HepG2 (cell line): Measurements from ENCODE around the gene FAM234B. TPM values are rescaled to one million over a fixed set of nuclear protein-coding genes. Genes with fewer than 3 reads are reported as not detected.

Source experiments
- ATF1 ChIP-seq: IDR thresholded peaks from 2 replicates; pipeline ENCODE4 v1.6.1; 2016; ENCODE audit warnings: mild to moderate bottlenecking, control low read depth
- GABPB1 ChIP-seq: IDR thresholded peaks from 2 replicates; pipeline ENCODE4 v1.6.1; 2016; ENCODE audit warnings: mild to moderate bottlenecking, missing genetic modification reagents, moderate library complexity, missing compliant biosample characterization
- HDAC2 ChIP-seq: sonication (generic); formaldehyde crosslinking; IDR thresholded peaks from 2 replicates; pipeline ENCODE4 v1.4.0; 2020; ENCODE audit warnings: missing genetic modification reagents
- IKZF4 ChIP-seq: sonication (generic); formaldehyde crosslinking; IDR thresholded peaks from 2 replicates; pipeline ENCODE4 v1.5.1; 2020; ENCODE audit warnings: borderline replicate concordance, mild to moderate bottlenecking, low read depth, missing genetic modification reagents; ENCODE audit errors: not compliant biosample characterization
- KDM1A ChIP-seq: IDR thresholded peaks from 2 replicates; pipeline ENCODE4 v1.6.1; 2016; ENCODE audit warnings: missing compliant biosample characterization
- MXI1 ChIP-seq: IDR thresholded peaks from 3 replicates; pipeline ENCODE4 v1.6.1; 2012; ENCODE audit warnings: low read depth, low read length, inconsistent platforms, borderline replicate concordance
- NCOA5 ChIP-seq: sonication (generic); formaldehyde crosslinking; IDR thresholded peaks from 2 replicates; pipeline ENCODE4 v1.4.0; 2020; ENCODE audit warnings: missing genetic modification reagents
- TEF ChIP-seq: sonication (generic); formaldehyde crosslinking; IDR thresholded peaks from 2 replicates; pipeline ENCODE4 v1.5.0; 2020; ENCODE audit warnings: missing genetic modification reagents
- TFDP1 ChIP-seq: IDR thresholded peaks from 2 replicates; pipeline ENCODE4 v1.6.1; 2016; ENCODE audit warnings: missing compliant biosample characterization, missing genetic modification reagents, borderline replicate concordance
- ZBTB2 ChIP-seq: sonication (generic); formaldehyde crosslinking; IDR thresholded peaks from 2 replicates; pipeline ENCODE4 v1.8.0; 2022; ENCODE audit warnings: low read depth, missing genetic modification reagents
- ZNF430 ChIP-seq: sonication (generic); formaldehyde crosslinking; IDR thresholded peaks from 2 replicates; pipeline ENCODE4 v1.9.0; 2021; ENCODE audit warnings: mild to moderate bottlenecking, missing genetic modification reagents
- ZNF556 ChIP-seq: sonication (generic); formaldehyde crosslinking; IDR thresholded peaks from 2 replicates; pipeline ENCODE4 v1.4.0; 2020; ENCODE audit warnings: mild to moderate bottlenecking, missing genetic modification reagents, borderline replicate concordance
- ZNF674 ChIP-seq: sonication (generic); formaldehyde crosslinking; IDR thresholded peaks from 2 replicates; pipeline ENCODE4 v1.5.0; 2020; ENCODE audit warnings: low read depth, mild to moderate bottlenecking, missing genetic modification reagents
- polyA plus RNA-seq, 8 experiments: library from polyadenylated mRNA; depleted of rRNA in 3 of 8; stranded (reverse) in 7 of 8; unstranded in 1 of 8; fragments of >200 nt; fragmentation: Illumina TruSeq in 4 of 8; extraction: Trizol in 4 of 8; gene quantifications; 2 replicates each; pipeline versions ENCODE4 v1.2.1 to v1.2.3, GENCODE V29; 2011 to 2016; ENCODE audit warnings: low read depth in 4 of 8, missing spikeins in 1 of 8, mixed read lengths in 1 of 8; ENCODE audit not compliant: insufficient read depth in 1 of 8
- total RNA-seq, 5 experiments: library from RNA; depleted of rRNA; stranded (reverse); fragments of >200 nt; fragmentation: Illumina TruSeq; extraction: Trizol; gene quantifications; 2 replicates each; pipeline ENCODE4 v1.2.3, GENCODE V29; 2016; ENCODE audit warnings: low read depth in 1 of 5
- TF ChIP-seq, protein P1 (sequence below): sonication (generic); formaldehyde crosslinking; IDR thresholded peaks from 2 replicates; pipeline ENCODE4 v1.4.0; 2020; ENCODE audit warnings: missing genetic modification reagents, mild to moderate bottlenecking, borderline replicate concordance
- TF ChIP-seq, protein P2 (sequence below): sonication (generic); formaldehyde crosslinking; IDR thresholded peaks from 2 replicates; pipeline ENCODE4 v1.5.1; 2020; ENCODE audit warnings: mild to moderate bottlenecking, missing genetic modification reagents, moderate library complexity
- TF ChIP-seq, protein P3 (sequence below): sonication (generic); formaldehyde crosslinking; IDR thresholded peaks from 2 replicates; pipeline ENCODE4 v1.4.0; 2020; ENCODE audit warnings: missing genetic modification reagents
- TF ChIP-seq, protein P4 (sequence below): IDR thresholded peaks from 2 replicates; pipeline ENCODE4 v1.6.1; 2012; ENCODE audit warnings: inconsistent platforms

Gene FAM234B
- total and polyA plus RNA-seq, 2 of the 13 experiments (the other 11 are each of a cell fraction or from before 2014, with no cell fraction given) = 7.8 to 13.8 TPM

GRCh38 chr12:12999959-13000615 lies 44.1 kb upstream of the FAM234B start, which contains the start of gene HEBP1 (continued):
- TF ChIP-seq ZNF674 (CRISPR knock-in tag) (0 out of 2 replicates have a peak, but pooled peaks have one; percentile 33), KDM1A (CRISPR knock-in tag) (no peak), HDAC2 (CRISPR knock-in tag) (0 out of 2 replicates have a peak, but pooled peaks have one; percentile 9), GABPB1 (CRISPR knock-in tag) (peak; percentile 47; the same call in 1 of the 2 replicates), ZBTB2 (CRISPR knock-in tag) (peak; percentile 81), TFDP1 (CRISPR knock-in tag) (peak; percentile 38; the same call in 1 of the 2 replicates), ZNF430 (CRISPR knock-in tag) (0 out of 2 replicates have a peak, but pooled peaks have one; percentile 63), NCOA5 (CRISPR knock-in tag) (no peak), ATF1 (CRISPR knock-in tag) (no peak), ZNF556 (CRISPR knock-in tag) (peak; percentile 42; the same call in 1 of the 2 replicates), TEF (CRISPR knock-in tag) (no peak), MXI1 (peak; percentile 42; the same call in 1 of the 3 replicates), IKZF4 (peak; percentile 79)
- TF ChIP-seq, protein P1, sequence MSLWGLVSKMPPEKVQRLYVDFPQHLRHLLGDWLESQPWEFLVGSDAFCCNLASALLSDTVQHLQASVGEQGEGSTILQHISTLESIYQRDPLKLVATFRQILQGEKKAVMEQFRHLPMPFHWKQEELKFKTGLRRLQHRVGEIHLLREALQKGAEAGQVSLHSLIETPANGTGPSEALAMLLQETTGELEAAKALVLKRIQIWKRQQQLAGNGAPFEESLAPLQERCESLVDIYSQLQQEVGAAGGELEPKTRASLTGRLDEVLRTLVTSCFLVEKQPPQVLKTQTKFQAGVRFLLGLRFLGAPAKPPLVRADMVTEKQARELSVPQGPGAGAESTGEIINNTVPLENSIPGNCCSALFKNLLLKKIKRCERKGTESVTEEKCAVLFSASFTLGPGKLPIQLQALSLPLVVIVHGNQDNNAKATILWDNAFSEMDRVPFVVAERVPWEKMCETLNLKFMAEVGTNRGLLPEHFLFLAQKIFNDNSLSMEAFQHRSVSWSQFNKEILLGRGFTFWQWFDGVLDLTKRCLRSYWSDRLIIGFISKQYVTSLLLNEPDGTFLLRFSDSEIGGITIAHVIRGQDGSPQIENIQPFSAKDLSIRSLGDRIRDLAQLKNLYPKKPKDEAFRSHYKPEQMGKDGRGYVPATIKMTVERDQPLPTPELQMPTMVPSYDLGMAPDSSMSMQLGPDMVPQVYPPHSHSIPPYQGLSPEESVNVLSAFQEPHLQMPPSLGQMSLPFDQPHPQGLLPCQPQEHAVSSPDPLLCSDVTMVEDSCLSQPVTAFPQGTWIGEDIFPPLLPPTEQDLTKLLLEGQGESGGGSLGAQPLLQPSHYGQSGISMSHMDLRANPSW (CRISPR knock-in tag) = no peak
- TF ChIP-seq, protein P2, sequence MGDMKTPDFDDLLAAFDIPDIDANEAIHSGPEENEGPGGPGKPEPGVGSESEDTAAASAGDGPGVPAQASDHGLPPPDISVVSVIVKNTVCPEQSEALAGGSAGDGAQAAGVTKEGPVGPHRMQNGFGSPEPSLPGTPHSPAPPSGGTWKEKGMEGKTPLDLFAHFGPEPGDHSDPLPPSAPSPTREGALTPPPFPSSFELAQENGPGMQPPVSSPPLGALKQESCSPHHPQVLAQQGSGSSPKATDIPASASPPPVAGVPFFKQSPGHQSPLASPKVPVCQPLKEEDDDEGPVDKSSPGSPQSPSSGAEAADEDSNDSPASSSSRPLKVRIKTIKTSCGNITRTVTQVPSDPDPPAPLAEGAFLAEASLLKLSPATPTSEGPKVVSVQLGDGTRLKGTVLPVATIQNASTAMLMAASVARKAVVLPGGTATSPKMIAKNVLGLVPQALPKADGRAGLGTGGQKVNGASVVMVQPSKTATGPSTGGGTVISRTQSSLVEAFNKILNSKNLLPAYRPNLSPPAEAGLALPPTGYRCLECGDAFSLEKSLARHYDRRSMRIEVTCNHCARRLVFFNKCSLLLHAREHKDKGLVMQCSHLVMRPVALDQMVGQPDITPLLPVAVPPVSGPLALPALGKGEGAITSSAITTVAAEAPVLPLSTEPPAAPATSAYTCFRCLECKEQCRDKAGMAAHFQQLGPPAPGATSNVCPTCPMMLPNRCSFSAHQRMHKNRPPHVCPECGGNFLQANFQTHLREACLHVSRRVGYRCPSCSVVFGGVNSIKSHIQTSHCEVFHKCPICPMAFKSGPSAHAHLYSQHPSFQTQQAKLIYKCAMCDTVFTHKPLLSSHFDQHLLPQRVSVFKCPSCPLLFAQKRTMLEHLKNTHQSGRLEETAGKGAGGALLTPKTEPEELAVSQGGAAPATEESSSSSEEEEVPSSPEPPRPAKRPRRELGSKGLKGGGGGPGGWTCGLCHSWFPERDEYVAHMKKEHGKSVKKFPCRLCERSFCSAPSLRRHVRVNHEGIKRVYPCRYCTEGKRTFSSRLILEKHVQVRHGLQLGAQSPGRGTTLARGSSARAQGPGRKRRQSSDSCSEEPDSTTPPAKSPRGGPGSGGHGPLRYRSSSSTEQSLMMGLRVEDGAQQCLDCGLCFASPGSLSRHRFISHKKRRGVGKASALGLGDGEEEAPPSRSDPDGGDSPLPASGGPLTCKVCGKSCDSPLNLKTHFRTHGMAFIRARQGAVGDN (CRISPR knock-in tag) = peak; percentile 80
- TF ChIP-seq, protein P3, sequence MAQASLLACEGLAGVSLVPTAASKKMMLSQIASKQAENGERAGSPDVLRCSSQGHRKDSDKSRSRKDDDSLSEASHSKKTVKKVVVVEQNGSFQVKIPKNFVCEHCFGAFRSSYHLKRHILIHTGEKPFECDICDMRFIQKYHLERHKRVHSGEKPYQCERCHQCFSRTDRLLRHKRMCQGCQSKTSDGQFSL (CRISPR knock-in tag) = 0 out of 2 replicates have a peak, but pooled peaks have one; percentile 34
- TF ChIP-seq, protein P4, sequence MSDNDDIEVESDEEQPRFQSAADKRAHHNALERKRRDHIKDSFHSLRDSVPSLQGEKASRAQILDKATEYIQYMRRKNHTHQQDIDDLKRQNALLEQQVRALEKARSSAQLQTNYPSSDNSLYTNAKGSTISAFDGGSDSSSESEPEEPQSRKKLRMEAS = peak; percentile 84
